CD14-positive monocyte (primary cell): ENCODE results near the gene PHACTR3. TPM values are rescaled to one million over a fixed set of nuclear protein-coding genes. Genes with fewer than 3 reads are reported as not detected.

Experiments used
- DNase-seq, 3 donors: peaks; one replicate each; pipeline ENCODE4 v3.0.0-alpha.2; 2011 to 2022
- H2AFZ ChIP-seq: 2 replicates; pipeline ENCODE4 v1.6.0; 2012; ENCODE audit warnings: mild to moderate bottlenecking, low read depth, low read length, inconsistent platforms; ENCODE audit not compliant: insufficient read depth, poor library complexity, severe bottlenecking
- H3K27ac ChIP-seq, 2 donors: 1 replicate in 1 of 2; 2 replicates in 1 of 2; pipeline ENCODE4 v1.5.1; 2012 to 2013; ENCODE audit warnings: low read length in 2 of 2, control low read depth in 1 of 2, inconsistent platforms in 1 of 2, low read depth in 1 of 2, mild to moderate bottlenecking in 1 of 2
- H3K27me3 ChIP-seq, 2 donors: one replicate each; pipeline versions ENCODE4 v1.6.0 to v1.6.1; 2011 to 2013; ENCODE audit warnings: low read length in 2 of 2; ENCODE audit not compliant: control insufficient read depth in 2 of 2, insufficient read depth in 2 of 2
- H3K36me3 ChIP-seq, 2 donors: replicated peaks in 1 of 2; 1 replicate in 1 of 2; 2 replicates in 1 of 2; pipeline versions ENCODE4 v1.5.1 to v1.6.1; 2012 to 2013; ENCODE audit warnings: low read length in 2 of 2, control low read depth in 1 of 2, inconsistent platforms in 1 of 2, mild to moderate bottlenecking in 1 of 2; ENCODE audit not compliant: insufficient read depth in 2 of 2, control insufficient read depth in 1 of 2
- H3K4me1 ChIP-seq, 2 donors: 1 replicate in 1 of 2; 2 replicates in 1 of 2; pipeline versions ENCODE4 v1.5.1 to v1.6.1; 2012 to 2013; ENCODE audit warnings: low read length in 2 of 2, control low read depth in 1 of 2, inconsistent platforms in 1 of 2, mild to moderate bottlenecking in 1 of 2, moderate library complexity in 1 of 2; ENCODE audit not compliant: insufficient read depth in 2 of 2, control insufficient read depth in 1 of 2
- H3K4me2 ChIP-seq: replicated peaks from 2 replicates; pipeline ENCODE3; 2012; ENCODE audit warnings: low read length, moderate library complexity, mild to moderate bottlenecking; ENCODE audit not compliant: poor library complexity, severe bottlenecking; ENCODE audit errors: extremely low read depth
- H3K4me3 ChIP-seq, 3 experiments: fragments of 200-600 bp in 1 of 3; sonication (generic) in 1 of 3; replicated peaks in 1 of 3; 1 replicate in 2 of 3; 2 replicates in 1 of 3; pipeline ENCODE4 v1.5.1; 2011 to 2013; ENCODE audit warnings: low read length in 3 of 3, mild to moderate bottlenecking in 3 of 3, control low read depth in 2 of 3, low read depth in 2 of 3, inconsistent platforms in 1 of 3, moderate library complexity in 1 of 3
- H3K79me2 ChIP-seq: 2 replicates; pipeline ENCODE4 v1.6.0; 2012; ENCODE audit warnings: mild to moderate bottlenecking, control low read depth, inconsistent platforms, low read length, moderate library complexity; ENCODE audit not compliant: insufficient read depth
- H3K9ac ChIP-seq: 2 replicates; pipeline ENCODE4 v1.6.0; 2017; ENCODE audit warnings: low read length, mild to moderate bottlenecking; ENCODE audit not compliant: insufficient read depth, poor library complexity, severe bottlenecking
- H3K9me3 ChIP-seq, 2 donors: replicated peaks in 1 of 2; 1 replicate in 1 of 2; 2 replicates in 1 of 2; pipeline versions ENCODE4 v1.5.1 to v1.6.1; 2012 to 2013; ENCODE audit warnings: low read length in 2 of 2, control low read depth in 1 of 2; ENCODE audit not compliant: control insufficient read depth in 1 of 2, insufficient read depth in 1 of 2
- H4K20me1 ChIP-seq: 2 replicates; pipeline ENCODE4 v1.6.0; 2012; ENCODE audit warnings: mild to moderate bottlenecking, low read length, control low read depth, moderate library complexity; ENCODE audit not compliant: insufficient read depth
- H3K27ac Mint-ChIP-seq, 7 donors: one replicate each; pipeline ENCODE4 v1.8.0; 2020; ENCODE audit warnings: mild to moderate bottlenecking in 7 of 7, mixed read lengths in 7 of 7, moderate library complexity in 6 of 7, inconsistent platforms in 2 of 7
- H3K27me3 Mint-ChIP-seq, 3 donors: one replicate each; pipeline ENCODE4 v1.8.0; 2021 to 2022; ENCODE audit warnings: low read depth in 3 of 3, mild to moderate bottlenecking in 3 of 3, mixed read lengths in 3 of 3, moderate library complexity in 3 of 3, inconsistent platforms in 1 of 3
- H3K36me3 Mint-ChIP-seq, 2 donors: one replicate each; pipeline ENCODE4 v1.8.0; 2020; ENCODE audit warnings: mixed read lengths in 2 of 2, inconsistent platforms in 1 of 2, mild to moderate bottlenecking in 1 of 2
- H3K4me1 Mint-ChIP-seq: one replicate; pipeline ENCODE4 v1.8.0; 2020; ENCODE audit warnings: mild to moderate bottlenecking, mixed read lengths
- H3K4me3 Mint-ChIP-seq, 2 donors: one replicate each; pipeline ENCODE4 v1.8.0; 2020; ENCODE audit warnings: mild to moderate bottlenecking in 2 of 2, mixed read lengths in 2 of 2, moderate library complexity in 1 of 2
- H3K9me3 Mint-ChIP-seq, 7 donors: one replicate each; pipeline ENCODE4 v1.8.0; 2020 to 2022; ENCODE audit warnings: mixed read lengths in 7 of 7, mild to moderate bottlenecking in 6 of 7, moderate library complexity in 6 of 7, inconsistent platforms in 2 of 7
- CTCF ChIP-seq: fragments of 200-600 bp; IDR thresholded peaks from one replicate; pipeline ENCODE4 v1.8.0; 2022; ENCODE audit warnings: antibody characterized with exemption, mild to moderate bottlenecking
- WGBS: methylation state at CpG from one replicate; pipeline ENCODE4 v1.1.5; 2013; ENCODE audit warnings: missing lambda C conversion rate; ENCODE audit not compliant: insufficient coverage; 5-methylcytosine and 5-hydroxymethylcytosine counted together
- intact Hi-C, 2 donors: fragments of 100-400 bp; cut with micrococcal nuclease; formaldehyde crosslinking; loops; one replicate each; pipeline versions ENCODE4 v1.15.0 to v1.15.1; 2023
- polyA plus RNA-seq, 3 donors: library from polyadenylated mRNA; depleted of rRNA in 1 of 3; unstranded in 2 of 3; stranded (reverse) in 1 of 3; fragments of 300-500 nt in 2 of 3; fragments of >200 nt in 1 of 3; fragmentation: Illumina TruSeq in 2 of 3; gene quantifications; 1 replicate in 2 of 3; 2 replicates in 1 of 3; pipeline ENCODE4 v1.2.3, GENCODE V29; 2012 to 2021

PHACTR3 gene
- polyA plus RNA-seq, 3 donors, result 0.11 to 0.17 TPM; not detected in 1

GRCh38 chr20:59788196-59788735 lies 183.9 kb downstream of the PHACTR3 start:
- 71% methylated on average over 8 of the region's 8 CpGs for WGBS
- Histone ChIP-seq H4K20me1 (no peaks in the 10 kb centered on the region), H3K36me3 (no peaks in the 10 kb centered on the region), H3K27ac (no peak overlapping the region), H3K4me2 (no peak overlapping the region), H3K79me2 (no peaks in the 10 kb centered on the region), H2AFZ (no peak overlapping the region), H3K27me3 (peaks cover 0 to 7% of the 10 kb centered on the region in 2 donors), H3K4me3 (no peak overlapping the region), H3K9ac (no peak overlapping the region), H3K4me1 (peaks cover 27 to 28% of the 10 kb centered on the region in 2 donors), H3K9me3 (peaks cover 4 to 8% of the 10 kb centered on the region in 2 donors)
- intact Hi-C loops, result no loop called here
- no peak for TF ChIP-seq CTCF
- H3K4me3 Mint-ChIP-seq, result no peak overlapping the region
- peaks cover 4 to 20% (median 11%) of the 10 kb centered on the region in 7 donors for H3K9me3 Mint-ChIP-seq
- peaks cover 5 to 7% (median 6%) of the 10 kb centered on the region in 3 donors for H3K27me3 Mint-ChIP-seq
- H3K36me3 Mint-ChIP-seq, result no peaks in the 10 kb centered on the region
- H3K4me1 Mint-ChIP-seq, result peaks cover 37% of the 10 kb centered on the region
- peak overlapping the region in 1 of 7 donors; percentile 33 for H3K27ac Mint-ChIP-seq
- DNase-seq, result no peak

- 94% methylated on average over 7 of the region's 7 CpGs for WGBS
- DNase-seq, result no peak
- no peaks in the 10 kb centered on the region for H3K36me3 ChIP-seq
- peaks cover 4 to 8% of the 10 kb centered on the region in 2 donors for H3K9me3 ChIP-seq
- H3K4me3 ChIP-seq, result no peak overlapping the region
- peaks cover 5 to 7% (median 6%) of the 10 kb centered on the region in 3 donors for H3K27me3 Mint-ChIP-seq
- peak overlapping the region in 1 of 7 donors; percentile 19 for H3K27ac Mint-ChIP-seq
- peaks cover 0 to 7% of the 10 kb centered on the region in 2 donors for H3K27me3 ChIP-seq
- peaks cover 37% of the 10 kb centered on the region for H3K4me1 Mint-ChIP-seq
- TF ChIP-seq CTCF, result no peak
- no peak overlapping the region for H3K4me2 ChIP-seq
- no peaks in the 10 kb centered on the region for H4K20me1 ChIP-seq
- intact Hi-C loops, result no loop called here
- no peak overlapping the region for H3K27ac ChIP-seq
- H3K4me3 Mint-ChIP-seq, result no peak overlapping the region
- H3K9ac ChIP-seq, result no peak overlapping the region
- peaks cover 27 to 28% of the 10 kb centered on the region in 2 donors for H3K4me1 ChIP-seq
- H3K79me2 ChIP-seq, result no peaks in the 10 kb centered on the region
- H2AFZ ChIP-seq, result no peak overlapping the region
- peaks cover 4 to 23% (median 11%) of the 10 kb centered on the region in 7 donors for H3K9me3 Mint-ChIP-seq
- no peaks in the 10 kb centered on the region for H3K36me3 Mint-ChIP-seq
These were observed 184.6 kb downstream of the PHACTR3 start for GRCh38 chr20:59788811-59789397.
